Hepatocyte (in vitro differentiated cells): ENCODE measurements around the gene IL17RB. TPM values are rescaled to one million over a fixed set of nuclear protein-coding genes. Genes with fewer than 3 reads are reported as not detected.

Experiments used
- DNase-seq: peaks from one replicate; pipeline ENCODE4 v3.0.0-alpha.2; 2016; ENCODE audit warnings: low spot score
- H2AFZ ChIP-seq: fragments of 200-600 bp; sonication (generic); 2 replicates; pipeline ENCODE4 v1.6.0; 2016; ENCODE audit warnings: antibody characterized with exemption, mild to moderate bottlenecking
- H3K27ac ChIP-seq: fragments of 200-600 bp; sonication (generic); 2 replicates; pipeline ENCODE4 v1.5.1; 2016; ENCODE audit warnings: mild to moderate bottlenecking
- H3K27me3 ChIP-seq: fragments of 200-600 bp; sonication (generic); 2 replicates; pipeline ENCODE4 v1.6.1; 2016
- H3K36me3 ChIP-seq: fragments of 200-600 bp; sonication (generic); replicated peaks from 2 replicates; pipeline ENCODE4 v1.5.1; 2016; ENCODE audit warnings: low read depth; ENCODE audit not compliant: insufficient read depth
- H3K4me1 ChIP-seq: fragments of 200-600 bp; sonication (generic); 2 replicates; pipeline ENCODE4 v1.5.1; 2016; ENCODE audit warnings: mild to moderate bottlenecking, moderate library complexity; ENCODE audit not compliant: insufficient read depth
- H3K4me2 ChIP-seq: fragments of 200-600 bp; sonication (generic); 2 replicates; pipeline ENCODE4 v1.6.0; 2016
- H3K4me3 ChIP-seq: fragments of 200-600 bp; sonication (generic); 2 replicates; pipeline ENCODE4 v1.5.1; 2016; ENCODE audit warnings: mild to moderate bottlenecking
- H3K79me2 ChIP-seq: fragments of 200-600 bp; sonication (generic); 2 replicates; pipeline ENCODE4 v1.6.0; 2017; ENCODE audit warnings: mild to moderate bottlenecking
- H3K9me2 ChIP-seq: fragments of 200-600 bp; sonication (generic); replicated peaks from 2 replicates; pipeline ENCODE4 v1.6.0; 2017; ENCODE audit warnings: mild to moderate bottlenecking; ENCODE audit not compliant: insufficient read depth
- H3K9me3 ChIP-seq: fragments of 200-600 bp; sonication (generic); 2 replicates; pipeline ENCODE4 v1.5.1; 2016; ENCODE audit warnings: low read depth, mild to moderate bottlenecking
- H4K20me1 ChIP-seq: fragments of 200-600 bp; sonication (generic); 2 replicates; pipeline ENCODE4 v1.6.0; 2016; ENCODE audit warnings: mild to moderate bottlenecking; ENCODE audit not compliant: insufficient read depth, poor library complexity, severe bottlenecking
- EZH2 ChIP-seq: fragments of 200-600 bp; sonication (generic); IDR thresholded peaks from 2 replicates; pipeline ENCODE4 v1.6.1; 2016; ENCODE audit warnings: antibody characterized with exemption, mild to moderate bottlenecking, borderline replicate concordance
- EZH2phosphoT487 ChIP-seq: fragments of 200-600 bp; sonication (generic); IDR thresholded peaks from one replicate; pipeline ENCODE4 v1.6.1; 2018; ENCODE audit warnings: antibody characterized with exemption, mild to moderate bottlenecking, low read depth, moderate library complexity; ENCODE audit not compliant: unreplicated experiment, severe bottlenecking
- WGBS: methylation state at CpG from one replicate; pipeline ENCODE4 v1.1.6; 2016; ENCODE audit warnings: low lambda C conversion rate; ENCODE audit errors: missing lambda C conversion rate; 5-methylcytosine and 5-hydroxymethylcytosine counted together
- polyA plus RNA-seq: library from polyadenylated mRNA; unstranded; fragments of >200 nt; fragmentation: Nextera tagmentation; extraction: Ambion mirVana; gene quantifications from 2 replicates; pipeline ENCODE4 v1.2.1, GENCODE V29; 2016
- total RNA-seq: library from RNA; depleted of rRNA; stranded (reverse); fragments of >200 nt; gene quantifications from 2 replicates; pipeline ENCODE4 v1.2.3, GENCODE V29; 2014
- TF ChIP-seq, protein P1 (sequence below): fragments of 200-600 bp; sonication (generic); IDR thresholded peaks from 2 replicates; pipeline ENCODE4 v1.5.1; 2016; ENCODE audit warnings: antibody characterized with exemption, mild to moderate bottlenecking; ENCODE audit not compliant: poor library complexity

Gene IL17RB
- total and polyA plus RNA-seq, 2 experiments from 2014 or later = 14.1 to 17.4 TPM

DNA sequence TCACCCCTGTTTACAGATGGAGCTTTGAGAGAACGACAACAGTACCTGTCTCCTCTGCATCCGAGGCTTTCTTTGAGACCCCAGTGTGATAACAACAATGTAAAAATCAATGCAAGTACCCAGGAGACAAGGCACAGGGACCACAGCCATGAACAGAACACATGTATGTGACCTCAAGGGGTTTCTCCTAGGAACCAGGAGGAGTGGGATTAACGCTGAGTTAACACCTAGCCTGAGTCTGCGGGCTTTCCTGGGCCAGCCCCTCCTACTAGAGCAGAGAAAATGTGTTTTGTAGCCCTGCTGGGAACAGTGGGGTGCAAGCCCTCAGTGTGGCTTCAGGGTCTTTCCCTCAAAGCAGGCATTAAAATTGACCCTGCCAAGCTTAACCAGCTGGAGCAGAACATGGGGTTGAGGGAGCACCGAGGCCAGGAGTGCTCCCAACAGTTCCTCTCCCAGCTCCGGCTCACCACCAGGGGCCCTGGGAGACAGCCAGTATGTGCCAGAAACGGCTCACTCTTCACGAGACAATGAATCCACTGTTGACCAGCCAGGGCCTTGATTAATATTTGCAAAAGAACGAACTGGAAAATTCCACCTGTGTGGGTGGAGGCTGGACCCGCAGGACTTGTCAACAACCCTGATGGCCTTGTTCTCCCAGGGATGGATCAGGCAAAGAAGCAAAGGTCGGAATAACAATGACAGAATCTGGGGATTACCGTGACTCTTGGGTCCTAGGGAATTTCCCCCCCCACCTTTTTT, 3.8 kb upstream of the IL17RB start:
- Histone ChIP-seq H2AFZ (no peak overlapping the region), H3K4me2 (peak overlapping the region; percentile 60), H3K27me3 (no peaks in the 10 kb centered on the region), H3K9me3 (no peaks in the 10 kb centered on the region), H3K27ac (peak overlapping the region; percentile 97), H3K4me3 (no peak overlapping the region), H3K79me2 (peaks cover 38% of the 10 kb centered on the region), H3K9me2 (no peaks in the 10 kb centered on the region), H3K36me3 (no peaks in the 10 kb centered on the region), H4K20me1 (no peaks in the 10 kb centered on the region), H3K4me1 (peaks cover 42% of the 10 kb centered on the region)
- no peak for TF ChIP-seq EZH2
- TF ChIP-seq, protein P1, sequence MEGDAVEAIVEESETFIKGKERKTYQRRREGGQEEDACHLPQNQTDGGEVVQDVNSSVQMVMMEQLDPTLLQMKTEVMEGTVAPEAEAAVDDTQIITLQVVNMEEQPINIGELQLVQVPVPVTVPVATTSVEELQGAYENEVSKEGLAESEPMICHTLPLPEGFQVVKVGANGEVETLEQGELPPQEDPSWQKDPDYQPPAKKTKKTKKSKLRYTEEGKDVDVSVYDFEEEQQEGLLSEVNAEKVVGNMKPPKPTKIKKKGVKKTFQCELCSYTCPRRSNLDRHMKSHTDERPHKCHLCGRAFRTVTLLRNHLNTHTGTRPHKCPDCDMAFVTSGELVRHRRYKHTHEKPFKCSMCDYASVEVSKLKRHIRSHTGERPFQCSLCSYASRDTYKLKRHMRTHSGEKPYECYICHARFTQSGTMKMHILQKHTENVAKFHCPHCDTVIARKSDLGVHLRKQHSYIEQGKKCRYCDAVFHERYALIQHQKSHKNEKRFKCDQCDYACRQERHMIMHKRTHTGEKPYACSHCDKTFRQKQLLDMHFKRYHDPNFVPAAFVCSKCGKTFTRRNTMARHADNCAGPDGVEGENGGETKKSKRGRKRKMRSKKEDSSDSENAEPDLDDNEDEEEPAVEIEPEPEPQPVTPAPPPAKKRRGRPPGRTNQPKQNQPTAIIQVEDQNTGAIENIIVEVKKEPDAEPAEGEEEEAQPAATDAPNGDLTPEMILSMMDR = peak; percentile 26
- peak; percentile 89 for DNase-seq
- WGBS = 40% methylated on average over 12 of the region's 12 CpGs

DNA sequence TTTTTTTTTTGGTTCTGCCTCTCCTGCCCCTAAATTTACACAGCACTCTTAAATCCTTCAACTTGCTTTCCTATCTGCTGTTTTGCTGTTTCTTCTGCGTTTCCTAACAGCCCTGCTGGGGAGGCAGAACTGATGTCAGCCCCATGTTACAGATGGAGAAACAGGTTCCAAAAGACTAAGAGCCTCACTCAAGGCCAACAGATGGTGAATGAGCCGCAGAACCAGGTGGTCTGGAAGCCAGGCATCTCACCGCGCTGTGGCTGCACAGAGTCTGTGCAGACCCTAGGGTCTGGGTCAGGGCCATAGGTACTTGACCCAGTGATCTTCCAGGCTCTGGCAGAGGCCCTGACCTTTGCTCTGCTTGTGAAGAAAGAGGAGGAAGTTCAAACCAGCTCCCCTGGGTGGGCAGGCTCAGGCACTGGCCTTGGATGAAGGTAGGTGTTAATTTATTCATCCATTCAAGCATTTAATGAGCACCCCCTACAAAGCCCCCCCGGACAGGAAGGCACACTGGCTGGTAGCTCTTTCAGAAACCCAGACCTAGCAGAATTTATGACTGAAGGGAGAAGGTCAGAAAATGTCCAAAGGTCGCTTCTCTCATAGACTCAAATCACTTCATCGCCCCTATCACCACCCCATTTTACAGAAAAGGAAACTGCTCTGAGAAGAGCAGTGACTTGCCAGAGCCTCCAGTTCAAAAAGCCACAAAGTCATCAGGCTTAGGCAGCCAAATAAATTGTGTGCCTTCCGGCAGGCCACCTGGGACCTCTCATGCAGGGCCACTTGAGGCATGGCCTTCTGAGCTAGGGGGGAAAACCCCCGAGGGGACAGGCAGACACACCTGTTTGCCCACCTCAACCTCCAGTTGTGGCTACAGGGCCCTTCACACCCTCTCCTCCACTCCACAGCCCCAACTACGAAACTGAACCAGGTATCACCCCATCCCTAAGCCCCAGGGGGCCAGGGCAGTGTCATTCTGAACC, 2.9 kb upstream of the IL17RB start:
- DNase-seq = no peak
- Histone ChIP-seq H2AFZ (no peak overlapping the region), H3K9me3 (no peaks in the 10 kb centered on the region), H3K27ac (peak overlapping the region; percentile 96), H3K4me3 (no peak overlapping the region), H3K4me2 (peak overlapping the region; percentile 92), H3K79me2 (peaks cover 35% of the 10 kb centered on the region), H3K27me3 (no peaks in the 10 kb centered on the region), H3K4me1 (peaks cover 42% of the 10 kb centered on the region), H4K20me1 (no peaks in the 10 kb centered on the region), H3K9me2 (no peaks in the 10 kb centered on the region), H3K36me3 (no peaks in the 10 kb centered on the region)
- 71% methylated on average over 10 of the region's 10 CpGs for WGBS
- TF ChIP-seq EZH2 (no peak), EZH2phosphoT487 (no peak)
- TF ChIP-seq, protein P1 = no peak

- Histone ChIP-seq H3K4me1 (peaks cover 42% of the 10 kb centered on the region), H2AFZ (no peak overlapping the region), H3K9me3 (no peaks in the 10 kb centered on the region), H3K4me3 (no peak overlapping the region), H3K27me3 (no peaks in the 10 kb centered on the region), H4K20me1 (no peaks in the 10 kb centered on the region), H3K36me3 (no peaks in the 10 kb centered on the region), H3K4me2 (peak overlapping the region; percentile 92), H3K79me2 (peaks cover 27% of the 10 kb centered on the region), H3K9me2 (no peaks in the 10 kb centered on the region), H3K27ac (peak overlapping the region; percentile 96)
- peak; percentile 50 for DNase-seq
- TF ChIP-seq EZH2phosphoT487 (no peak), EZH2 (no peak)
- TF ChIP-seq, protein P1 = no peak
- 72% methylated on average over 9 of the region's 9 CpGs for WGBS
Measured at GRCh38 chr3:53844262-53845102, 1.9 kb upstream of the IL17RB start.
